Liver (tissue), 9 donors: ENCODE results near the gene GRPEL2. TPM values are rescaled to one million over a fixed set of nuclear protein-coding genes. Genes with fewer than 3 reads are reported as not detected.
"Not testable (repeated sequence)": the region's sequence is repeated elsewhere in the genome, so short reads cannot be mapped to it uniquely, and the experiment has no call there.

Source experiments
- DNase-seq: peaks from one replicate; pipeline ENCODE4 v3.0.0-alpha.2; 2017; ENCODE audit warnings: low spot score
- H3K27ac ChIP-seq, 2 donors: one replicate each; pipeline ENCODE4 v1.7.0; 2013; ENCODE audit warnings: inconsistent platforms in 2 of 2, low read length in 2 of 2, control low read depth in 1 of 2, low read depth in 1 of 2, mild to moderate bottlenecking in 1 of 2
- H3K27me3 ChIP-seq, 4 donors: one replicate each; pipeline versions ENCODE4 v1.6.1 to v1.7.0; 2013; ENCODE audit warnings: low read length in 3 of 4, inconsistent platforms in 1 of 4, mild to moderate bottlenecking in 1 of 4, moderate library complexity in 1 of 4; ENCODE audit not compliant: control insufficient read depth in 4 of 4, insufficient read depth in 4 of 4
- H3K36me3 ChIP-seq, 4 donors: one replicate each; pipeline versions ENCODE4 v1.6.1 to v1.7.0; 2013; ENCODE audit warnings: low read length in 3 of 4, mild to moderate bottlenecking in 3 of 4, low read depth in 1 of 4, moderate library complexity in 1 of 4; ENCODE audit not compliant: control insufficient read depth in 4 of 4, insufficient read depth in 3 of 4
- H3K4me1 ChIP-seq, 4 donors: one replicate each; pipeline versions ENCODE4 v1.6.1 to v1.7.0; 2013; ENCODE audit warnings: low read length in 3 of 4, mild to moderate bottlenecking in 3 of 4, moderate library complexity in 1 of 4; ENCODE audit not compliant: control insufficient read depth in 4 of 4, insufficient read depth in 4 of 4
- H3K4me3 ChIP-seq, 3 donors: one replicate each; pipeline versions ENCODE4 v1.6.1 to v1.7.0; 2013; ENCODE audit warnings: low read length in 3 of 3, control low read depth in 1 of 3, low read depth in 1 of 3, mild to moderate bottlenecking in 1 of 3
- H3K9ac ChIP-seq, 2 donors: one replicate each; pipeline ENCODE4 v1.7.0; 2013; ENCODE audit warnings: low read length in 2 of 2, mild to moderate bottlenecking in 2 of 2, moderate library complexity in 2 of 2, control low read depth in 1 of 2, low read depth in 1 of 2
- H3K9me3 ChIP-seq, 4 donors: one replicate each; pipeline versions ENCODE4 v1.6.1 to v1.7.0; 2013; ENCODE audit warnings: low read length in 3 of 4; ENCODE audit not compliant: control insufficient read depth in 4 of 4
- ATF3 ChIP-seq: IDR thresholded peaks from 2 replicates; pipeline ENCODE4 v1.6.1; 2016; ENCODE audit warnings: antibody characterized with exemption
- EGR1 ChIP-seq, 2 donors: IDR thresholded peaks; 2 replicates each; pipeline ENCODE4 v1.6.1; 2016 to 2018; ENCODE audit warnings: antibody characterized with exemption in 2 of 2, low read depth in 2 of 2
- FOXA1 ChIP-seq: IDR thresholded peaks from 2 replicates; pipeline ENCODE4 v1.6.1; 2016; ENCODE audit warnings: antibody characterized with exemption
- FOXA2 ChIP-seq: IDR thresholded peaks from 2 replicates; pipeline ENCODE4 v1.6.1; 2016; ENCODE audit warnings: antibody characterized with exemption
- GABPA ChIP-seq, 2 donors: IDR thresholded peaks in 1 of 2; conservative IDR thresholded peaks in 1 of 2; 2 replicates each; pipeline ENCODE4 v1.6.1; 2016; ENCODE audit warnings: antibody characterized with exemption in 2 of 2, mild to moderate bottlenecking in 1 of 2, moderate library complexity in 1 of 2
- HNF4A ChIP-seq, 2 donors: conservative IDR thresholded peaks; 2 replicates each; pipeline ENCODE4 v1.6.1; 2016; ENCODE audit warnings: antibody characterized with exemption in 2 of 2, mild to moderate bottlenecking in 2 of 2
- HNF4G ChIP-seq: IDR thresholded peaks from 2 replicates; pipeline ENCODE4 v1.6.1; 2016; ENCODE audit warnings: antibody characterized with exemption
- JUND ChIP-seq, 2 donors: IDR thresholded peaks; 2 replicates each; pipeline ENCODE4 v1.6.1; 2016; ENCODE audit warnings: antibody characterized with exemption in 2 of 2
- MAX ChIP-seq: IDR thresholded peaks from 2 replicates; pipeline ENCODE4 v1.6.1; 2016; ENCODE audit warnings: antibody characterized with exemption
- NR2F2 ChIP-seq: IDR thresholded peaks from 2 replicates; pipeline ENCODE4 v1.6.1; 2016; ENCODE audit warnings: antibody characterized with exemption
- RAD21 ChIP-seq, 2 donors: IDR thresholded peaks; 2 replicates each; pipeline ENCODE4 v1.6.1; 2016; ENCODE audit warnings: antibody characterized with exemption in 2 of 2, mild to moderate bottlenecking in 2 of 2
- REST ChIP-seq: IDR thresholded peaks from 2 replicates; pipeline ENCODE4 v1.6.1; 2016; ENCODE audit warnings: antibody characterized with exemption, mild to moderate bottlenecking
- SP1 ChIP-seq: IDR thresholded peaks from 2 replicates; pipeline ENCODE4 v1.6.1; 2018; ENCODE audit warnings: antibody characterized with exemption, mild to moderate bottlenecking
- YY1 ChIP-seq: IDR thresholded peaks from 2 replicates; pipeline ENCODE4 v1.6.1; 2016; ENCODE audit warnings: antibody characterized with exemption, mild to moderate bottlenecking
- ZBTB33 ChIP-seq: IDR thresholded peaks from 2 replicates; pipeline ENCODE4 v1.6.1; 2016; ENCODE audit warnings: antibody characterized with exemption
- WGBS: extraction: QIAGEN DNeasy Blood & Tissue Kit; methylation state at CpG from one replicate; pipeline ENCODE4 v1.1.7; 2013; 5-methylcytosine and 5-hydroxymethylcytosine counted together
- polyA plus RNA-seq, 2 donors: library from polyadenylated mRNA; stranded (reverse) in 1 of 2; unstranded in 1 of 2; fragments of 200-250 nt in 1 of 2; fragments of >200 nt in 1 of 2; fragmentation: Nextera tagmentation in 1 of 2; extraction: Ambion mirVana in 1 of 2; gene quantifications; one replicate each; pipeline versions ENCODE4 v1.2.1 to v1.2.3, GENCODE V29; 2013 to 2015
- total RNA-seq, 2 donors: library from RNA; depleted of rRNA; stranded (reverse); fragments of >200 nt; gene quantifications; one replicate each; pipeline ENCODE4 v1.2.3, GENCODE V29; 2014
- donor health status: healthy.
- donor health status: healthy.
- donor health status: healthy.
- donor health status: healthy.
- donor health status: healthy.

Gene GRPEL2
- total and polyA plus RNA-seq, 4 donors: 2.5 to 9.5 (median 4.8) TPM

GRCh38 chr5:149397530-149397929 lies 52.2 kb downstream of the GRPEL2 start:
- no peak overlapping the region for H3K9ac ChIP-seq
- H3K4me1 ChIP-seq: no peaks in the 10 kb centered on the region
- DNase-seq: no peak
- no peaks in the 10 kb centered on the region for H3K36me3 ChIP-seq
- H3K9me3 ChIP-seq: no peaks in the 10 kb centered on the region
- no peaks in the 10 kb centered on the region for H3K27me3 ChIP-seq
- H3K27ac ChIP-seq: no peak overlapping the region
- TF ChIP-seq EGR1 (IDR thresholded peaks at IDR 0.05; ENCODE audit: low read depth in 2 of 2) (no peak), ATF3 (no peak), ZBTB33 (no peak), REST (no peak), YY1 (no peak), FOXA2 (no peak), RAD21 (IDR thresholded peaks at IDR 0.05) (no peak), JUND (IDR thresholded peaks at IDR 0.05) (no peak), HNF4G (no peak), FOXA1 (no peak), SP1 (no peak), MAX (no peak), HNF4A (conservative IDR thresholded peaks at IDR 0.05) (no peak), NR2F2 (no peak)
- H3K4me3 ChIP-seq: no peak overlapping the region
- WGBS: 91% methylated on average over 6 of the region's 6 CpGs

GRCh38 chr5:149398747-149399266 lies 53.5 kb downstream of the GRPEL2 start:
- not testable (repeated sequence) for DNase-seq, H3K27me3 ChIP-seq, H3K9ac ChIP-seq, H3K4me1 ChIP-seq, H3K4me3 ChIP-seq, H3K27ac ChIP-seq, H3K36me3 ChIP-seq, H3K9me3 ChIP-seq
- WGBS: 87% methylated on average over 7 of the region's 7 CpGs

GRCh38 chr5:149399775-149400174 lies 54.5 kb downstream of the GRPEL2 start:
- TF ChIP-seq GABPA (IDR thresholded peaks at IDR 0.05 in 1 of 2, conservative IDR thresholded peaks at IDR 0.05 in 1 of 2) (no peak), MAX (no peak), FOXA2 (no peak)
- Histone ChIP-seq H3K27ac (no peak overlapping the region), H3K9ac (no peak overlapping the region), H3K36me3 (no peaks in the 10 kb centered on the region), H3K4me3 (no peak overlapping the region), H3K4me1 (no peaks in the 10 kb centered on the region), H3K27me3 (no peaks in the 10 kb centered on the region), H3K9me3 (no peaks in the 10 kb centered on the region)
- no peak for DNase-seq
